Neural cell (in vitro differentiated cells): ENCODE results near the gene SNCB. TPM values are rescaled to one million over a fixed set of nuclear protein-coding genes. Genes with fewer than 3 reads are reported as not detected.
A peak's percentile ranks its signal among the peaks of the same experiment; 100 is the strongest.

Experiments
- H2AFZ ChIP-seq: fragments of 200-600, 300-800 bp; sonication (generic), shearing (Covaris generic); 2 replicates; pipeline ENCODE4 v1.6.0; 2014; ENCODE audit warnings: low read depth, mild to moderate bottlenecking, antibody characterized with exemption, low read length, moderate library complexity
- H3F3A ChIP-seq: fragments of 200-600 bp; shearing (Covaris generic); 2 replicates; pipeline ENCODE4 v1.6.1; 2016; ENCODE audit warnings: mild to moderate bottlenecking, moderate library complexity, mixed read lengths, antibody characterized with exemption, low read length; ENCODE audit not compliant: insufficient read depth, poor library complexity, severe bottlenecking
- H3K27ac ChIP-seq: fragments of 200-600, 300-800 bp; sonication (generic), shearing (Covaris generic); 2 replicates; pipeline ENCODE4 v1.5.1; 2014; ENCODE audit warnings: mild to moderate bottlenecking, low read length, moderate library complexity
- H3K27me3 ChIP-seq: fragments of 300-800, 200-600 bp; sonication (generic), shearing (Covaris generic); 2 replicates; pipeline ENCODE4 v1.6.0; 2014; ENCODE audit warnings: mild to moderate bottlenecking, low read depth, low read length, moderate library complexity; ENCODE audit not compliant: insufficient read depth
- H3K36me3 ChIP-seq: fragments of 300-800, 200-600 bp; sonication (generic), shearing (Covaris generic); 2 replicates; pipeline ENCODE4 v1.5.1; 2014; ENCODE audit warnings: mild to moderate bottlenecking, antibody characterized with exemption, low read length, moderate library complexity; ENCODE audit not compliant: insufficient read depth
- H3K4me2 ChIP-seq: fragments of 300-800, 200-600 bp; sonication (generic), shearing (Covaris generic); 2 replicates; pipeline ENCODE4 v1.6.0; 2014; ENCODE audit warnings: mild to moderate bottlenecking, low read length
- H3K4me3 ChIP-seq: fragments of 300-800, 200-600 bp; sonication (generic), shearing (Covaris generic); 2 replicates; pipeline ENCODE4 v1.5.1; 2014; ENCODE audit warnings: mild to moderate bottlenecking, low read length, moderate library complexity
- H3K79me2 ChIP-seq: fragments of 200-600 bp; shearing (Covaris generic); replicated peaks from 2 replicates; pipeline ENCODE4 v1.6.0; 2014; ENCODE audit warnings: mild to moderate bottlenecking, low read length, moderate library complexity; ENCODE audit not compliant: insufficient read depth
- H3K9ac ChIP-seq: fragments of 300-800, 200-600 bp; sonication (generic), shearing (Covaris generic); 2 replicates; pipeline ENCODE4 v1.6.1; 2016; ENCODE audit warnings: mild to moderate bottlenecking, low read length, mixed read lengths
- H3K9me2 ChIP-seq: fragments of 200-600 bp; shearing (Covaris generic); 2 replicates; pipeline ENCODE4 v1.6.1; 2016; ENCODE audit warnings: mild to moderate bottlenecking, low read length, mixed read lengths; ENCODE audit not compliant: insufficient read depth
- H3K9me3 ChIP-seq: fragments of 200-600, 300-800 bp; sonication (generic), shearing (Covaris generic); 2 replicates; pipeline ENCODE4 v1.6.1; 2016; ENCODE audit warnings: mild to moderate bottlenecking, mixed run types, low read length, moderate library complexity, mixed read lengths
- H4K20me1 ChIP-seq: fragments of 200-600 bp; shearing (Covaris generic); 2 replicates; pipeline ENCODE4 v1.6.1; 2016; ENCODE audit warnings: mild to moderate bottlenecking, mixed run types; ENCODE audit not compliant: insufficient read depth
- EP300 ChIP-seq: fragments of 450-650 bp; conservative IDR thresholded peaks from 2 replicates; pipeline ENCODE4 v1.6.1; 2014; ENCODE audit warnings: antibody characterized with exemption, mild to moderate bottlenecking, moderate library complexity; ENCODE audit not compliant: poor library complexity, severe bottlenecking
- EZH2 ChIP-seq: fragments of 200-600, 300-800 bp; shearing (Covaris generic), sonication (generic); IDR thresholded peaks from 2 replicates; pipeline ENCODE4 v1.6.1; 2014; ENCODE audit warnings: antibody characterized with exemption, low read length, borderline replicate concordance, mild to moderate bottlenecking; ENCODE audit not compliant: insufficient read depth, poor library complexity, severe bottlenecking
- MXI1 ChIP-seq: fragments of 450-650 bp; conservative IDR thresholded peaks from 2 replicates; pipeline ENCODE4 v1.6.1; 2014; ENCODE audit warnings: antibody characterized with exemption, mild to moderate bottlenecking; ENCODE audit not compliant: poor library complexity, severe bottlenecking
- POLR2AphosphoS5 ChIP-seq: IDR thresholded peaks from 2 replicates; pipeline ENCODE4 v1.6.1; 2012
- RAD21 ChIP-seq: fragments of 450-650 bp; conservative IDR thresholded peaks from 2 replicates; pipeline ENCODE4 v1.6.1; 2014; ENCODE audit warnings: antibody characterized with exemption, mild to moderate bottlenecking, moderate library complexity
- SMC3 ChIP-seq: fragments of 450-650 bp; conservative IDR thresholded peaks from 2 replicates; pipeline ENCODE4 v1.6.1; 2014; ENCODE audit warnings: antibody characterized with exemption, mild to moderate bottlenecking, moderate library complexity; ENCODE audit not compliant: poor library complexity
- TAF1 ChIP-seq: IDR thresholded peaks from 2 replicates; pipeline ENCODE4 v1.6.1; 2012; ENCODE audit warnings: low read depth
- polyA plus RNA-seq: library from polyadenylated mRNA; depleted of rRNA; stranded (reverse); fragments of >200 nt; gene quantifications from 2 replicates; pipeline ENCODE4 v1.2.3, GENCODE V29; 2014
- TF ChIP-seq, protein P1 (sequence below): IDR thresholded peaks from 2 replicates; pipeline ENCODE4 v1.6.1; 2012; ENCODE audit warnings: borderline replicate concordance
- TF ChIP-seq, protein P2 (sequence below): fragments of 450-650 bp; IDR thresholded peaks from 2 replicates; pipeline ENCODE4 v1.5.1; 2014; ENCODE audit warnings: antibody characterized with exemption, mild to moderate bottlenecking, moderate library complexity; ENCODE audit not compliant: poor library complexity, severe bottlenecking

Gene SNCB
- polyA plus RNA-seq, 1 donor from 2014 or later, result 10.1 TPM

DNA sequence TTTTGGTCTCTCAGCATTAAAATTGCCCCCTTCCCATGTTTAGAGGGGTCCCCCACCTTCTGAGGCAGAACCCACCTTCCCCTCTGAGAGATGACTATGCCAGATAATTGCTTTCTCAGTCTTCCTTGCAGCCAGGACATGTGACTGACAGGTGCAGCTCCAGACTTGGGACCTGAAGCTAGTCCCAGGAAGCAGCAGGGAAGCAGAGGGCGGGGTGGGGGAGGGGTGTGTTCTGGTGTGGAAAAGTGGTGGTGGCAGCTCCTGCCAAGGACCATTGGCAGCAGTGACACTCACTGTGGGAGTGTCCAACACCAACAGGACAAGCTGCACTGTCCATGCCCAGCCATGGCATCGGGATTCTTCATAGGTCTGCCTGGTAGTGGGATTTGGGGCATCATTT lies 2.4 kb upstream of the SNCB start:
- no peaks in the 10 kb centered on the region for H3K9me2 ChIP-seq
- no peak for TF ChIP-seq EP300
- TF ChIP-seq EZH2, result no peak
- TF ChIP-seq, protein P1, sequence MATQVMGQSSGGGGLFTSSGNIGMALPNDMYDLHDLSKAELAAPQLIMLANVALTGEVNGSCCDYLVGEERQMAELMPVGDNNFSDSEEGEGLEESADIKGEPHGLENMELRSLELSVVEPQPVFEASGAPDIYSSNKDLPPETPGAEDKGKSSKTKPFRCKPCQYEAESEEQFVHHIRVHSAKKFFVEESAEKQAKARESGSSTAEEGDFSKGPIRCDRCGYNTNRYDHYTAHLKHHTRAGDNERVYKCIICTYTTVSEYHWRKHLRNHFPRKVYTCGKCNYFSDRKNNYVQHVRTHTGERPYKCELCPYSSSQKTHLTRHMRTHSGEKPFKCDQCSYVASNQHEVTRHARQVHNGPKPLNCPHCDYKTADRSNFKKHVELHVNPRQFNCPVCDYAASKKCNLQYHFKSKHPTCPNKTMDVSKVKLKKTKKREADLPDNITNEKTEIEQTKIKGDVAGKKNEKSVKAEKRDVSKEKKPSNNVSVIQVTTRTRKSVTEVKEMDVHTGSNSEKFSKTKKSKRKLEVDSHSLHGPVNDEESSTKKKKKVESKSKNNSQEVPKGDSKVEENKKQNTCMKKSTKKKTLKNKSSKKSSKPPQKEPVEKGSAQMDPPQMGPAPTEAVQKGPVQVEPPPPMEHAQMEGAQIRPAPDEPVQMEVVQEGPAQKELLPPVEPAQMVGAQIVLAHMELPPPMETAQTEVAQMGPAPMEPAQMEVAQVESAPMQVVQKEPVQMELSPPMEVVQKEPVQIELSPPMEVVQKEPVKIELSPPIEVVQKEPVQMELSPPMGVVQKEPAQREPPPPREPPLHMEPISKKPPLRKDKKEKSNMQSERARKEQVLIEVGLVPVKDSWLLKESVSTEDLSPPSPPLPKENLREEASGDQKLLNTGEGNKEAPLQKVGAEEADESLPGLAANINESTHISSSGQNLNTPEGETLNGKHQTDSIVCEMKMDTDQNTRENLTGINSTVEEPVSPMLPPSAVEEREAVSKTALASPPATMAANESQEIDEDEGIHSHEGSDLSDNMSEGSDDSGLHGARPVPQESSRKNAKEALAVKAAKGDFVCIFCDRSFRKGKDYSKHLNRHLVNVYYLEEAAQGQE, result no peak
- no peak for TF ChIP-seq SMC3
- TF ChIP-seq RAD21, result no peak
- no peak for TF ChIP-seq TAF1
- TF ChIP-seq, protein P2, sequence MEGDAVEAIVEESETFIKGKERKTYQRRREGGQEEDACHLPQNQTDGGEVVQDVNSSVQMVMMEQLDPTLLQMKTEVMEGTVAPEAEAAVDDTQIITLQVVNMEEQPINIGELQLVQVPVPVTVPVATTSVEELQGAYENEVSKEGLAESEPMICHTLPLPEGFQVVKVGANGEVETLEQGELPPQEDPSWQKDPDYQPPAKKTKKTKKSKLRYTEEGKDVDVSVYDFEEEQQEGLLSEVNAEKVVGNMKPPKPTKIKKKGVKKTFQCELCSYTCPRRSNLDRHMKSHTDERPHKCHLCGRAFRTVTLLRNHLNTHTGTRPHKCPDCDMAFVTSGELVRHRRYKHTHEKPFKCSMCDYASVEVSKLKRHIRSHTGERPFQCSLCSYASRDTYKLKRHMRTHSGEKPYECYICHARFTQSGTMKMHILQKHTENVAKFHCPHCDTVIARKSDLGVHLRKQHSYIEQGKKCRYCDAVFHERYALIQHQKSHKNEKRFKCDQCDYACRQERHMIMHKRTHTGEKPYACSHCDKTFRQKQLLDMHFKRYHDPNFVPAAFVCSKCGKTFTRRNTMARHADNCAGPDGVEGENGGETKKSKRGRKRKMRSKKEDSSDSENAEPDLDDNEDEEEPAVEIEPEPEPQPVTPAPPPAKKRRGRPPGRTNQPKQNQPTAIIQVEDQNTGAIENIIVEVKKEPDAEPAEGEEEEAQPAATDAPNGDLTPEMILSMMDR, result no peak
- no peak for TF ChIP-seq POLR2AphosphoS5
- no peak for TF ChIP-seq MXI1
- H3K9ac ChIP-seq, result no peak overlapping the region
- H3K36me3 ChIP-seq, result no peaks in the 10 kb centered on the region
- H4K20me1 ChIP-seq, result no peaks in the 10 kb centered on the region
- peaks cover 47% of the 10 kb centered on the region for H3K27me3 ChIP-seq
- H3K27ac ChIP-seq, result no peak overlapping the region
- H3K9me3 ChIP-seq, result no peaks in the 10 kb centered on the region
- no peak overlapping the region for H2AFZ ChIP-seq
- H3F3A ChIP-seq, result no peaks in the 10 kb centered on the region
- no peak overlapping the region for H3K4me2 ChIP-seq
- H3K4me3 ChIP-seq, result peak overlapping the region; percentile 33
- no peaks in the 10 kb centered on the region for H3K79me2 ChIP-seq

DNA sequence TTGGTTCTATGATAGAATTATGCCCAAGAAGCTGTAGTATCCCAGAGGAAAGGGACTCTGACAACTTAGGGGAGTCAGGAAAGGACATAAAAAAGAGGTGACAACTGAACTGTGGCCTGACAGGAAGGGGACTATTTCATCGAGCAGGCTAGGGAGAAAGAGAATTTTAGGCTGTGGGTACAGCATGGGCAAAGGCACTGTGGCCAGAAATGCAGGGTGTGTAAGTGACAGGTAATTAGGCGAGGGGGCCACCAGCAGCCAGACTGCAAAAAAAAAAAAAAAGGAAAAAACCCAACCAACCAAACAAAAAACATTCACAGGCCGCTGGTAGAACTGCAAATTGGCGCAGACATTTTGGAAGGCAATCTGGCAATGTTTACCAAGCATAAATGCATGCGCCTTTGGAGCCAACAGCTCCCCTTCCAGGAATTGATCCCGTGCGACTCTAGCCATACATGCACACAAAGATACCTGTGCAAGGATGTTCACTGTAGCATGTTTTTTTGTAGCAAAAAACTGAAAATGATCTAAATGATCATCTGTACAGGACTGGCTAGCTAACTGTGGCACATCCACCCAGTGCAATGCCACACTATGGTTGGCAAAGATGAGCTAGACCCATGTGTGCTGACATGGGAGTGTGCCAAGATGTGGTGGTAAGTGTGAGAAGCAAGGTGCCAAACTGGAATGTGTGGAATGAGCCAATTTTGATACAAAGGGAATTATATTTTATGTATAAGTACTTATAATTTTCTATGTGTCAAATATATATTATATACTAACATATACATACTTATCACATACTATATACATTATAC lies 1.3 kb upstream of the SNCB start:
- no peaks in the 10 kb centered on the region for H3K36me3 ChIP-seq
- no peak for TF ChIP-seq POLR2AphosphoS5
- no peak for TF ChIP-seq SMC3
- TF ChIP-seq, protein P2, result no peak
- TF ChIP-seq RAD21, result no peak
- no peak for TF ChIP-seq EZH2
- no peak for TF ChIP-seq TAF1
- TF ChIP-seq EP300, result no peak
- TF ChIP-seq, protein P1, result no peak
- TF ChIP-seq MXI1, result no peak
- H3K9me3 ChIP-seq, result no peaks in the 10 kb centered on the region
- H3K9me2 ChIP-seq, result no peaks in the 10 kb centered on the region
- H3K9ac ChIP-seq, result peak overlapping the region; percentile 76
- peaks cover 50% of the 10 kb centered on the region for H3K27me3 ChIP-seq
- H4K20me1 ChIP-seq, result no peaks in the 10 kb centered on the region
- peak overlapping the region; percentile 85 for H3K4me3 ChIP-seq
- no peaks in the 10 kb centered on the region for H3F3A ChIP-seq
- H3K27ac ChIP-seq, result no peak overlapping the region
- H3K79me2 ChIP-seq, result no peaks in the 10 kb centered on the region
- H3K4me2 ChIP-seq, result no peak overlapping the region
- no peak overlapping the region for H2AFZ ChIP-seq
